Liver (tissue), 3 donors: ENCODE measurements around the gene ARHGEF39.

Experiments
- CTCF ChIP-seq: fragments of 150-350 bp; IDR thresholded peaks from 2 replicates; pipeline ENCODE4 v1.5.1; 2017; ENCODE audit warnings: improper control_type of control experiment, low read depth, low read length; ENCODE audit not compliant: missing input control
- EGR1 ChIP-seq, 2 donors: IDR thresholded peaks; 2 replicates each; pipeline ENCODE4 v1.6.1; 2016 to 2018; ENCODE audit warnings: antibody characterized with exemption in 2 of 2, low read depth in 2 of 2
- GABPA ChIP-seq, 2 donors: IDR thresholded peaks in 1 of 2; conservative IDR thresholded peaks in 1 of 2; 2 replicates each; pipeline ENCODE4 v1.6.1; 2016; ENCODE audit warnings: antibody characterized with exemption in 2 of 2, mild to moderate bottlenecking in 1 of 2, moderate library complexity in 1 of 2
- HNF4G ChIP-seq: IDR thresholded peaks from 2 replicates; pipeline ENCODE4 v1.6.1; 2016; ENCODE audit warnings: antibody characterized with exemption
- JUND ChIP-seq, 2 donors: IDR thresholded peaks; 2 replicates each; pipeline ENCODE4 v1.6.1; 2016; ENCODE audit warnings: antibody characterized with exemption in 2 of 2
- MAX ChIP-seq: IDR thresholded peaks from 2 replicates; pipeline ENCODE4 v1.6.1; 2016; ENCODE audit warnings: antibody characterized with exemption
- NR2F2 ChIP-seq: IDR thresholded peaks from 2 replicates; pipeline ENCODE4 v1.6.1; 2016; ENCODE audit warnings: antibody characterized with exemption
- RAD21 ChIP-seq, 2 donors: IDR thresholded peaks; 2 replicates each; pipeline ENCODE4 v1.6.1; 2016; ENCODE audit warnings: antibody characterized with exemption in 2 of 2, mild to moderate bottlenecking in 2 of 2
- REST ChIP-seq: IDR thresholded peaks from 2 replicates; pipeline ENCODE4 v1.6.1; 2016; ENCODE audit warnings: antibody characterized with exemption, mild to moderate bottlenecking
- SP1 ChIP-seq: IDR thresholded peaks from 2 replicates; pipeline ENCODE4 v1.6.1; 2018; ENCODE audit warnings: antibody characterized with exemption, mild to moderate bottlenecking
- TAF1 ChIP-seq: conservative IDR thresholded peaks from 2 replicates; pipeline ENCODE4 v1.6.1; 2016; ENCODE audit warnings: antibody characterized with exemption, mild to moderate bottlenecking
- YY1 ChIP-seq: IDR thresholded peaks from 2 replicates; pipeline ENCODE4 v1.6.1; 2016; ENCODE audit warnings: antibody characterized with exemption, mild to moderate bottlenecking
- ZBTB33 ChIP-seq: IDR thresholded peaks from 2 replicates; pipeline ENCODE4 v1.6.1; 2016; ENCODE audit warnings: antibody characterized with exemption
- donor health status: healthy.
- donor health status: healthy.

GRCh38 chr9:35687306-35687705 is 22.3 kb upstream of the ARHGEF39 start:
- no peak for TF ChIP-seq SP1
- no peak for TF ChIP-seq CTCF
- TF ChIP-seq REST = no peak
- TF ChIP-seq RAD21 (IDR thresholded peaks at IDR 0.05) = no peak
- TF ChIP-seq EGR1 (IDR thresholded peaks at IDR 0.05; ENCODE audit: low read depth in 2 of 2) = no peak
- no peak for TF ChIP-seq NR2F2
- no peak for TF ChIP-seq GABPA (IDR thresholded peaks at IDR 0.05 in 1 of 2, conservative IDR thresholded peaks at IDR 0.05 in 1 of 2)
- no peak for TF ChIP-seq MAX
- TF ChIP-seq YY1 = no peak
- TF ChIP-seq JUND (IDR thresholded peaks at IDR 0.05) = no peak
- no peak for TF ChIP-seq ZBTB33
- TF ChIP-seq TAF1 = no peak
- TF ChIP-seq HNF4G = no peak
